G401 (cell line): Measurements from ENCODE around the gene ZNF3. TPM values are rescaled to one million over a fixed set of nuclear protein-coding genes. Genes with fewer than 3 reads are reported as not detected.

ENCODE experiments used
- DNase-seq: peaks from one replicate; pipeline ENCODE4 v3.0.0-alpha.2; 2015; ENCODE audit warnings: low spot score
- in situ Hi-C: cut with HindIII; loops from 2 replicates; pipeline ENCODE4 v1.10.0; 2016; ENCODE audit warnings: low sequenced_read_pairs, mixed read lengths
- total RNA-seq: library from RNA; depleted of rRNA; stranded (reverse); fragments of >200 nt; shearing (Covaris generic); gene quantifications from 2 replicates; pipeline ENCODE4 v1.2.3, GENCODE V29; 2014

The ZNF3 gene
- total RNA-seq, 1 experiment from 2014 or later: 38.7 TPM

GRCh38 chr7:100091411-100092181 lies 10.1 kb upstream of the ZNF3 start:
- in situ Hi-C loops: no loop called here
- DNase-seq: peak; percentile 16

DNA sequence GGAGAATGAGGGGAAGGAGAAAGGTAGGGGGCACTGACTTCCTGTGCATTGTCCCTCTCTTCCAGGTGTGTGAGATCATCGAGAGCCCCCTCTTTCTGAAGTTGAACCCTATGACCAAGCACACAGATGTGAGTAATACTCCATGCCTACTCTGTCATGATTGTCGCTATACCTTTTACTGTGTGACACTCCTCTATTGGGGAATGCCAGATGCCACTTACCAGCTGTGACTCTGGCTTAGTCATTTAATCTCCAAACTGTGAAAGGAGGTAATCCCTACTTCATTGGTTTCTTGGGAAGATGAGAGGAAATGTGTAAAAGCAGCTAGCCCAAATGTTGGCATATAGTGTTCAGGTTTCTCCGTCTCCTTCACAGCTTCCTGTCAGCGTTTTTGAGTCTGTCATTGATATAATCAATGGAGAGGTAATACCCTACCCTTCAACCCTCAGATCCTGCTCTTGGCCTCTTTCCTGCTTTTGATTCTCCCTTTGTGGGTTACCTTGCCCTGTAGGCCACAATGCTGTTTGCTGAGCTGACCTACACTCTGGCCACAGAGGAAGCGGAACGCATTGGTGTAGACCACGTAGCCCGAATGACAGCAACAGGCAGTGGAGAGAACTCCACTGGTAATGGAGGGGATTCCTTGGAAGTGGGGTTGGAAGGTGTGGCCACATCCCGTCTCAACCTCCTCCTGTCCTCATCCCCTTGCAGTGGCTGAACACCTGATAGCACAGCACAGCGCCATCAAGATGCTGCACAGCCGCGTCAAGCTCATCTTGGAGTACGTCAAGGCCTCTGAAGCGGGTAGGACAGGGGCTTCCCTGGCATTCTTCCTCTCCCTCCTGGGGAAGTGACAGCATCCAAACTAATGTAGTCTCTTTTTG lies 9.2 kb upstream of the ZNF3 start:
- in situ Hi-C loops: no loop called here
- no peak for DNase-seq

DNA sequence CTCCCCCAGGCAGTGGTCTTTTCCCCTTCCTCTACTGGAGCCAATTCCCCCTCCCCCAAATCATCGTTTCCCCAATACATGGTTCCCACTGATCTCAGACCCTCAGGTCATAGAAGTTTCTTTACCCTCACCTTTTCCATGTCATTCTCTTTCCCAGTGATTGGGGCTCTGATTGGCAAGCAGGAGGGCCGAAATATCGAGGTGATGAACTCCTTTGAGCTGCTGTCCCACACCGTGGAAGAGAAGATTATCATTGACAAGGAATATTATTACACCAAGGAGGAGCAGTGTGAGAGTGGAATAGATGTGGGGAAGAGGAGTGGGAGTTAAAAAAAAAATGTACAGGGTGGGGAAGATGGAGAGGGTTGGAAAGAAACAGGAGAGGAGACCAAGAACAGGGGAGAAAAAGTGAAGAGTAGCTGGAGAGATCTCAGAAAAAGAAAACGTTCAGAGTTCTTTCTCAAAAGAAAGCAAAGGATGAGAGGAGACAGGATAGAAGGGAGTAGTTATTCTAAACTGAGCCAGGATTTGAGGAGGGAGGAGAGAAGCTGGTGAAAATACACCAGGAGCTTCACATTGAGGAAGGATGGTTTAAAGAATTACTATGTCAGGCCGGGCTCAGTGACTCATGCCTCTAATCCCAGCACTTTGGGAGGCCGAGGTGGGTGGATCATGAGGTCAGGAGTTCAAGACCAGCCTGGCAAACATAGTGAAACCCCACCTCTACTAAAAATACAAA lies 8.1 kb upstream of the ZNF3 start:
- DNase-seq: no peak

DNA sequence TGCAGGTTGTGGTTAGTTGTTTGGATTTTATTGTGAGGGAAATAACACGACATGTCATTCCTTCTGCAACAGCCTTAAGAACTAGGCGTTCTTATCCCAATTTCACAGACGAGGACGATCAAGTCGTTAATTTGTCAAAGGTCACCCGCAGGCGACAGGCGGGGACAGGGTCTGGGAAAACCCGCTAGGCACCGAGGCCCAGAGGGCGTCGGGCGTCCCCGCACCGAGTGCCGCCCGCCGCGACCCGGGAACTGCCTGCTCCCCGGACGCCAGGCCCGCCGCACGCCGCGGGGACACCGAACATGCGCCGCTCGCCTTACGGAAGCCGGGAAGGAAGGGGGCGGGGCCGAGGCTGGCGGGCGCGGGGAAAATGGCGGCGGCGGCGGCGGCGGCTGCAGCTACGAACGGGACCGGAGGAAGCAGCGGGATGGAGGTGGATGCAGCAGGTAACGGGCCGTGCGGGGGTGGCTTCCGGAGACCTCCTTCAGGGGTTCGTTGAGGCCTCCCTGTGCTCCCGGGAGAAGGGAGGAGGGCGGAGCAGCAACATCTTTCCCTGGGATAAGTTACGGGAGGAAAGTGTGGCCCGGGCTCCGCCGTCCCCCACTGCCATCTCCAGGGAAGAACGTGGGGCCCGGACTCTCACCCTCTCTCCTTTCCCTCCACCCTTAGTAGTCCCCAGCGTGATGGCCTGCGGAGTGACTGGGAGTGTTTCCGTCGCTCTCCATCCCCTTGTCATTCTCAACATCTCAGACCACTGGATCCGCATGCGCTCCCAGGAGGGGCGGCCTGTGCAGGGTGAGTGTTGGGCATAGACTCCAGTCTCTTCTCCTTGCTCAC lies 7.3 kb upstream of the ZNF3 start, which contains the start of gene COPS6:
COPS6 (plus strand) TSS at position 349 of the 837 bp plus-strand sequence; CDS start at position 371, 22 bp downstream.
- DNase-seq: peak; percentile 69

More for the DNA sequence above, 8.1 kb upstream of the ZNF3 start:
- in situ Hi-C loops: no loop called here

DNA sequence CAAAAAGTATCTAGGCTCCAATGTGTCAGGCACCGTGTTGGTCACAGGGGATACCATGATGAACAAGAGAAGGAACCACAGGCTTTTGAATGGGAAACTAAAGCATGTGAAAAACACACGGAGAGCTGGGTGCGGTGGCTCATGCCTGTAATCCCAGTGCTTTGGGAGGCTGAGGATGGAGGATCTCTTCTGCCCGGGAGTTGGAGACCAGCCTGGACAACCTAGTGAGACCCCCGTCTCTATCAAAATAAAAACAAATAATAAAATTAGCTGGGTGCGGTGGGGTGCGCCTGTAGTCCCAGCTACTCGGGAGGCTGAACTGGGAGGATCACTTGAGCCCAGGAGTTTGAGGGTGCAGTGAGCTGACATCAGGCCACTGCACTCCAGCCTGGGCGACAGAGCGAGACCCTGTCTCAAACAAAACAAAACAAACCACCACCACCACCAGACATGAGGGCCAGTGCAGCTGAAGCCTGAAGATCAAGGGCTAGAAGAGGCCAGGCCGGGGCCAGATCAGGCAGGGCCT lies 6.6 kb upstream of the ZNF3 start:
- in situ Hi-C loops: no loop called here
- DNase-seq: no peak

More for the DNA sequence above, 7.3 kb upstream of the ZNF3 start, which contains the start of gene COPS6:
- in situ Hi-C loops: no loop called here

DNA sequence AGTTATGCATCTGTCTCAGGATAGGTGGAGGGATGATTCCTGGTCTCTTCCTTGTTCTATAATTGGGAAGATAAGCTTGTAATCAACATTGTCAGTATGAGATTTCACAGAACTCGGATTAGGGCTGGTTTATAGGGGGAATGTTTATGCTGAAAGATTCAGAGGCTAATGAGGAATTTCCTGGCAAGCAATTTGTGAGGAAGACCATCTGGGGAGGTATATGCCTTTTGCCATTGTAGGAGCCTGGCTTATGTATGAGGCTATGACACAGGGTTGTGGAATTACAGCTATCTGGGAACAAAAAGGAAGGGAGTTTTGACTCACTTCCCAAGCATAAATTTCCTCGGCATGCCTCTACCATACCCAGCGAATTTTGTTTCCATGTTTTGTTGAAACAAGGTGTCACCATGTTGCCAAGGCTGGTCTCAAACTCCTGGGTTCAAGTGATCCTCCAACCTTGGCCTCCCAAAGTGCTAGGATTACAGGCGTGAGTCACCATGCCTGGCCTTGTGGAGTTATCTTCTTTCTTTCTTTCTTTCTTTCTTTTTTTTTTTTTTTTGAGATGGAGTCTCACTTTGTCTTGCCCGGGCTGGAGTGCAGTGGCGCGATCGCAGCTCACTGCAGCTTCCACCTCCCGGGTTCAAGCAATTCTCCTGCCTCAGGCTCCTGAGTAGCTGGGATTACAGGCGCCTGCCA lies 5.7 kb upstream of the ZNF3 start:
- in situ Hi-C loops: no loop called here
- DNase-seq: no peak

- DNase-seq: no peak
- in situ Hi-C loops: no loop called here
Measured at GRCh38 chr7:100085515-100085914, 4.0 kb upstream of the ZNF3 start.

GRCh38 chr7:100082978-100083377 lies 1.5 kb upstream of the ZNF3 start:
- in situ Hi-C loops: no loop called here
- DNase-seq: no peak

DNA sequence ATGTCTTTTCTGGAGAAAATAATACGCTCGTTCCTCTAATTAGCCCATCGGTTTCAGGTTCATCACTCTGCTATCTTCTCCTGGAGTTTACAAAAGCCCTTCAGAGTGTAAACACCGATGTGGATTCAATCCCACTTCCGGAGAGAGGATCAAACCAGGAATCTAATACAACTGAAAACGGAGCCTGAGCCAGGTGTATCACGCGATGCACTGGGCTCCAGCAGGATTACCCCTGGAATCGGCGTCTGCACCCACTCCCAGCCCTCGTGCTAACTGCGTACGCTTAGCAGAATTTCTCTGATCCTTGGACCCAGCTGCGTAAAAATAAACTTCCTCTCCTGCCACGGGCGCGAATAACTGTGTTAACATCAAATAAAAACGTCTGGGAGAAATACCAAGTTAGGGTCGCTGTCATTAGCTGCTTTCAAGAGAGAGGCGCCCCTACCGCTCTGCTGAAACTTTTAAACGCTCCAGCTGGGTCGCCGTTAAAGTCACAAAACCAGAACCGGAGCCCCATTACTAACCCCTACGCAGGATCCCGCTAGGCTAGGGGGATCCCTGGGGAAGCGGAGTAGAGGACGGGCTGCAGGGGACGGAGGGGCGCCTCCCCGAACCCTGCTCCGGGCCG lies 502 bp downstream of the ZNF3 start:
- no peak for DNase-seq
- in situ Hi-C loops: no loop called here

DNA sequence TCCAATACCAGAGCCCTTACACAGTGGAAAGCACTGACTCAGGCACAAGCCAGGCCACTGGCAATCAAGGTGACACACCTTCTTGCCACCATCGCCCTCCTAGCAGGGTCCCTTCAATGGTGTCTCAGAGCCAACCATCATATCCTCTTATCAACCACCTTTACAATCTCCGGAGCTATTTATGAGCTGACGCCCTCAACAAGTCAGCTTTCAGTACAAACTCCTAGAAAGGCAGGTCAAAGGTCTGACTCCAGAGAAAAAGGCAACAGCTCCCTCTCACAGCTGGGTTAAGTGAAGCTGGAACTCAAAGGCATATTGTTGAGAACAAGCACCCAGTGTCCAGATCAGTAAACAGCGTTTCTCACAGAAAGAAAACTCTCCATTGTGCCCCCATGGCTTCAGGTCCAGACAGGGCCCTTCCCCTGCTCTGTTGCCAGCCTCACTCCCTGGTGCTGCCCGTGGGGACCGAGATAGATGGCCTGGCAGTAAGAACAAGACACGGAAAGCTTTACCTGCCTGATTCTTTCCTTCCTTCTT lies 2.4 kb downstream of the ZNF3 start:
- DNase-seq: no peak
- in situ Hi-C loops: no loop called here

GRCh38 chr7:100077205-100077604 lies 4.3 kb downstream of the ZNF3 start:
- in situ Hi-C loops: no loop called here
- no peak for DNase-seq

DNA sequence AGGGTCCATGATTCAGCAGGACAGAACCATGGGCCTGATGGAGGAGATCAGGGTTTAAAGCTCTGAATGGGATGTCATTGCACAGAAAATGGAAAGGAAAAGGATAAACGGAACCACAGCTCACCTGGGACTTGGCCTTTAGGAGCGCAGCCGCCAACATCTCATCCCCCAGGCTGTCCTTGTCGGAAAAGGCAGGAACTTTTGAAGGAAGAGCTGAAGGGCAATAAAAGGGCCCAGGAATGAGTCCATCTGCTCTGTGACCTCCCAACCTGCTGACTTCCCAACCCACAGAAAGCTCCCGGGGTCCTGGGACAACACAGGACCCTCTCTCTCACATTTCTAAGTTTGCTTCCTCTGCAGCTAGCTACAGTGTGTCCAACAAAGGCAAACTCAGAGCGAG lies 6.1 kb downstream of the ZNF3 start:
- no peak for DNase-seq
- in situ Hi-C loops: no loop called here

GRCh38 chr7:100074841-100075240 lies 6.7 kb downstream of the ZNF3 start:
- in situ Hi-C loops: no loop called here
- no peak for DNase-seq

DNA sequence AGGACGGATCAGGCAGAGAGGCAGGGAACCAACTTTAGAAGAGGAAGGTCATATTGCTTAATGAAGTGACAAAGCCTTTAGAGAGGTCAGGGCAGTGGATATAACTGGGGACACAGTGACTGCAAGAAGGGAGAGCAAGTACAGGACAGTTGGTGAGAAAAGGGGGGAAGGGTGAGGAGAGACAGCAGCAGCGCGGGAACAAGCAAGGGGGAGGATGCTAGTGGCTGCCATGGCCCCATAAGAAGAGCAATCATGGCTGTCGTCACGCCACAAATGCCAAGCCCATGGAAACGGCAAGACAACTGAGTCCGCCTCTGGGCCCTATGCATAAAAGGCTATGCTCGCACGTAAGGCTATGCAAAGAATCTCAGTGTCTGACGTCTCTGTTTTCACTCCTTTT lies 9.1 kb downstream of the ZNF3 start:
- no peak for DNase-seq
- in situ Hi-C loops: no loop called here

- in situ Hi-C loops: no loop called here
- no peak for DNase-seq
Measured at GRCh38 chr7:100071018-100071723, 10.4 kb downstream of the ZNF3 start.

DNA sequence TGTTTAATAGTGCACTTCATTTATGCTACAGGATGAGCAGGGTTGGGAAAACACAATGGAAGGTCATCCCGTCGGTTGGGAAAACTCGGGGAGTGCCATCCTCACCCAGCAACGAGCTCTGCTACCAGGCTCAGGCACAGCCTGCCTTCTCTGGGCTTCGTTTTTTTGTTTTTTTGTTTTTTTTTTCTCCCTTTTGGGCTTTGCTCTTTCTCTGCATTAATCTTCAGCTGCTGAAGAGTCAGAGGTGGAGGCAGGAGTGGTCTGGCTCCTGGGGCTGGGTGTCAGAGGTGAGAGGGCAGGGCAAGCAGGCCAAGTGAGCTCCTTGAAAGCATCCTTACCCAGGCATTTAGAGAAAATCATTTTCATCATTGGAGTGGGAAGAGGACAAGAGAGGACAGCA lies 11.5 kb downstream of the ZNF3 start:
- no peak for DNase-seq
- in situ Hi-C loops: no loop called here

DNA sequence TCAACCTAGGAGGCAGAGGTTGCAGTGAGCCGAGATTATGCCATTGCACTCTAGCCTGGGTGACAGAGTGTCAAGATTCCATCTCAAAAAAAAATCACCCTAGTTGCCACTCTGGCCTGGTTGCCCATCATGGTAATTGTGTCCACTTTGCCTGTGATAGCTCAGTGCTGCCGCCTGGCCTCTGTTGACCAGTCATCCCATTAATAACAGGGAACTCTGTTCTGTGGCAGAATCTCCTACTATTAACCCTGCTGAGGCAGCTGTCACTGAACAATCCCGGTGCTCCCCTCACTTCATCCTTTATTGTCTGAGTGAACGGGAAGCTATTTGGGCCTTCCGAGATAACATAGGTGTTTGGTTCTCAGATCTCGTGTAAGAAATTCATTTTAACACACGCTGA lies 14.6 kb downstream of the ZNF3 start:
- no peak for DNase-seq
- in situ Hi-C loops: no loop called here
